ENCODE measurements around the gene MELTF.

GRCh38 chr3:196985298-196985697 lies 44.3 kb downstream of the MELTF start:
- TF ChIP-seq CTCF (IDR thresholded peaks at IDR 0.05): no peak
- TF ChIP-seq EZH2 (IDR thresholded peaks at IDR 0.05; ENCODE audit: borderline replicate concordance, insufficient read depth, low read depth, low read length, poor library complexity, severe bottlenecking): no peak
